HepG2 (cell line): Measurements from ENCODE around the gene USB1. TPM values are rescaled to one million over a fixed set of nuclear protein-coding genes. Genes with fewer than 3 reads are reported as not detected.

Source experiments
- PHF5A ChIP-seq: IDR thresholded peaks from one replicate; pipeline ENCODE4 v1.6.1; 2018; ENCODE audit warnings: low read depth, missing genetic modification reagents; ENCODE audit not compliant: unreplicated experiment
- SAP130 ChIP-seq: IDR thresholded peaks from 2 replicates; pipeline ENCODE4 v1.6.1; 2016; ENCODE audit warnings: low read depth
- TOE1 ChIP-seq: sonication (generic); formaldehyde crosslinking; IDR thresholded peaks from 2 replicates; pipeline ENCODE4 v1.4.0; 2020; ENCODE audit warnings: mild to moderate bottlenecking, missing genetic modification reagents
- ZNF510 ChIP-seq: sonication (generic); formaldehyde crosslinking; IDR thresholded peaks from 2 replicates; pipeline ENCODE4 v1.4.0; 2020; ENCODE audit warnings: low read depth, mild to moderate bottlenecking, missing genetic modification reagents
- ZSCAN21 ChIP-seq: sonication (generic); formaldehyde crosslinking; IDR thresholded peaks from 2 replicates; pipeline ENCODE4 v1.8.0; 2022; ENCODE audit warnings: mild to moderate bottlenecking, missing genetic modification reagents, moderate library complexity, borderline replicate concordance
- polyA plus RNA-seq, 8 experiments: library from polyadenylated mRNA; depleted of rRNA in 3 of 8; stranded (reverse) in 7 of 8; unstranded in 1 of 8; fragments of >200 nt; fragmentation: Illumina TruSeq in 4 of 8; extraction: Trizol in 4 of 8; gene quantifications; 2 replicates each; pipeline versions ENCODE4 v1.2.1 to v1.2.3, GENCODE V29; 2011 to 2016; ENCODE audit warnings: low read depth in 4 of 8, missing spikeins in 1 of 8, mixed read lengths in 1 of 8; ENCODE audit not compliant: insufficient read depth in 1 of 8
- total RNA-seq, 5 experiments: library from RNA; depleted of rRNA; stranded (reverse); fragments of >200 nt; fragmentation: Illumina TruSeq; extraction: Trizol; gene quantifications; 2 replicates each; pipeline ENCODE4 v1.2.3, GENCODE V29; 2016; ENCODE audit warnings: low read depth in 1 of 5
- TF ChIP-seq, protein P1 (sequence below): sonication (generic); formaldehyde crosslinking; IDR thresholded peaks from 2 replicates; pipeline ENCODE4 v1.5.0; 2020; ENCODE audit warnings: mild to moderate bottlenecking, missing genetic modification reagents, borderline replicate concordance
- TF ChIP-seq, protein P2 (sequence below): sonication (generic); formaldehyde crosslinking; IDR thresholded peaks from 2 replicates; pipeline ENCODE4 v1.4.0; 2020; ENCODE audit warnings: missing genetic modification reagents

USB1 gene
- total and polyA plus RNA-seq, 2 of the 13 experiments (the other 11 are each of a cell fraction or from before 2014, with no cell fraction given), result 16.7 to 65.4 TPM

DNA sequence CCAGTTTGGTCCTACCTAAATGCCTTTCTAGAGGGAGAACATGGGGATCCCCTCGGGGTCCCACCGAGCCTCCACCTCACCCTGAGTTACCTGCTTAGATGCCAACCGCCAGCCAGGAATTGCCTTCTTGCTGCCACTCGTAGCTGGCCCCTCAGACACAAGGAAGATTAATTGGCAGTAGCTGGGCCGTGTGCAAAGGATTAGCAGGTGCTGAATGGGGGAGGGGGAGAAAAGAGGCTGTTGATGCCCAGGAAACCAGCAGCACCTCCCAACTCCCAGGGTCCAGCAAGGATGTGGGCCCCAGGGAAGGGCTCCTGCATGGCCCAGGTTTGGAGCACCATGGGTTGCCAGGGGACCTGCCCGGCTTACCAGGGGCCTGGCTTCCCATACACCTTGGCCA is 30.2 kb upstream of the USB1 start, which contains the start of gene CNGB1 (continued):
- TF ChIP-seq, protein P1, sequence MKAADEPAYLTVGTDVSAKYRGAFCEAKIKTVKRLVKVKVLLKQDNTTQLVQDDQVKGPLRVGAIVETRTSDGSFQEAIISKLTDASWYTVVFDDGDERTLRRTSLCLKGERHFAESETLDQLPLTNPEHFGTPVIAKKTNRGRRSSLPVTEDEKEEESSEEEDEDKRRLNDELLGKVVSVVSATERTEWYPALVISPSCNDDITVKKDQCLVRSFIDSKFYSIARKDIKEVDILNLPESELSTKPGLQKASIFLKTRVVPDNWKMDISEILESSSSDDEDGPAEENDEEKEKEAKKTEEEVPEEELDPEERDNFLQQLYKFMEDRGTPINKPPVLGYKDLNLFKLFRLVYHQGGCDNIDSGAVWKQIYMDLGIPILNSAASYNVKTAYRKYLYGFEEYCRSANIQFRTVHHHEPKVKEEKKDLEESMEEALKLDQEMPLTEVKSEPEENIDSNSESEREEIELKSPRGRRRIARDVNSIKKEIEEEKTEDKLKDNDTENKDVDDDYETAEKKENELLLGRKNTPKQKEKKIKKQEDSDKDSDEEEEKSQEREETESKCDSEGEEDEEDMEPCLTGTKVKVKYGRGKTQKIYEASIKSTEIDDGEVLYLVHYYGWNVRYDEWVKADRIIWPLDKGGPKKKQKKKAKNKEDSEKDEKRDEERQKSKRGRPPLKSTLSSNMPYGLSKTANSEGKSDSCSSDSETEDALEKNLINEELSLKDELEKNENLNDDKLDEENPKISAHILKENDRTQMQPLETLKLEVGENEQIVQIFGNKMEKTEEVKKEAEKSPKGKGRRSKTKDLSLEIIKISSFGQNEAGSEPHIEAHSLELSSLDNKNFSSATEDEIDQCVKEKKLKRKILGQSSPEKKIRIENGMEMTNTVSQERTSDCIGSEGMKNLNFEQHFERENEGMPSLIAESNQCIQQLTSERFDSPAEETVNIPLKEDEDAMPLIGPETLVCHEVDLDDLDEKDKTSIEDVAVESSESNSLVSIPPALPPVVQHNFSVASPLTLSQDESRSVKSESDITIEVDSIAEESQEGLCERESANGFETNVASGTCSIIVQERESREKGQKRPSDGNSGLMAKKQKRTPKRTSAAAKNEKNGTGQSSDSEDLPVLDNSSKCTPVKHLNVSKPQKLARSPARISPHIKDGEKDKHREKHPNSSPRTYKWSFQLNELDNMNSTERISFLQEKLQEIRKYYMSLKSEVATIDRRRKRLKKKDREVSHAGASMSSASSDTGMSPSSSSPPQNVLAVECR, result no peak
- TF ChIP-seq ZNF510 (no peak), SAP130 (no peak), TOE1 (no peak), ZSCAN21 (no peak), PHF5A (CRISPR knock-in tag) (no peak)
- TF ChIP-seq, protein P2, sequence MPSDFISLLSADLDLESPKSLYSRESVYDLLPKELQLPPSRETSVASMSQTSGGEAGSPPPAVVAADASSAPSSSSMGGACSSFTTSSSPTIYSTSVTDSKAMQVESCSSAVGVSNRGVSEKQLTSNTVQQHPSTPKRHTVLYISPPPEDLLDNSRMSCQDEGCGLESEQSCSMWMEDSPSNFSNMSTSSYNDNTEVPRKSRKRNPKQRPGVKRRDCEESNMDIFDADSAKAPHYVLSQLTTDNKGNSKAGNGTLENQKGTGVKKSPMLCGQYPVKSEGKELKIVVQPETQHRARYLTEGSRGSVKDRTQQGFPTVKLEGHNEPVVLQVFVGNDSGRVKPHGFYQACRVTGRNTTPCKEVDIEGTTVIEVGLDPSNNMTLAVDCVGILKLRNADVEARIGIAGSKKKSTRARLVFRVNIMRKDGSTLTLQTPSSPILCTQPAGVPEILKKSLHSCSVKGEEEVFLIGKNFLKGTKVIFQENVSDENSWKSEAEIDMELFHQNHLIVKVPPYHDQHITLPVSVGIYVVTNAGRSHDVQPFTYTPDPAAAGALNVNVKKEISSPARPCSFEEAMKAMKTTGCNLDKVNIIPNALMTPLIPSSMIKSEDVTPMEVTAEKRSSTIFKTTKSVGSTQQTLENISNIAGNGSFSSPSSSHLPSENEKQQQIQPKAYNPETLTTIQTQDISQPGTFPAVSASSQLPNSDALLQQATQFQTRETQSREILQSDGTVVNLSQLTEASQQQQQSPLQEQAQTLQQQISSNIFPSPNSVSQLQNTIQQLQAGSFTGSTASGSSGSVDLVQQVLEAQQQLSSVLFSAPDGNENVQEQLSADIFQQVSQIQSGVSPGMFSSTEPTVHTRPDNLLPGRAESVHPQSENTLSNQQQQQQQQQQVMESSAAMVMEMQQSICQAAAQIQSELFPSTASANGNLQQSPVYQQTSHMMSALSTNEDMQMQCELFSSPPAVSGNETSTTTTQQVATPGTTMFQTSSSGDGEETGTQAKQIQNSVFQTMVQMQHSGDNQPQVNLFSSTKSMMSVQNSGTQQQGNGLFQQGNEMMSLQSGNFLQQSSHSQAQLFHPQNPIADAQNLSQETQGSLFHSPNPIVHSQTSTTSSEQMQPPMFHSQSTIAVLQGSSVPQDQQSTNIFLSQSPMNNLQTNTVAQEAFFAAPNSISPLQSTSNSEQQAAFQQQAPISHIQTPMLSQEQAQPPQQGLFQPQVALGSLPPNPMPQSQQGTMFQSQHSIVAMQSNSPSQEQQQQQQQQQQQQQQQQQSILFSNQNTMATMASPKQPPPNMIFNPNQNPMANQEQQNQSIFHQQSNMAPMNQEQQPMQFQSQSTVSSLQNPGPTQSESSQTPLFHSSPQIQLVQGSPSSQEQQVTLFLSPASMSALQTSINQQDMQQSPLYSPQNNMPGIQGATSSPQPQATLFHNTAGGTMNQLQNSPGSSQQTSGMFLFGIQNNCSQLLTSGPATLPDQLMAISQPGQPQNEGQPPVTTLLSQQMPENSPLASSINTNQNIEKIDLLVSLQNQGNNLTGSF (CRISPR knock-in tag), result no peak
